Spleen (tissue), 11 donors: Measurements from ENCODE around the gene SPATC1L. TPM values are rescaled to one million over a fixed set of nuclear protein-coding genes. Genes with fewer than 3 reads are reported as not detected.

Experiments
- DNase-seq: peaks from one replicate; pipeline ENCODE4 v3.0.0-alpha.2; 2020
- H3K27ac ChIP-seq, 8 donors: fragments of 200-600 bp; sonication (generic) in 7 of 8; 1 replicate in 4 of 8; 2 replicates in 4 of 8; pipeline versions ENCODE4 v1.5.0 to v1.8.0; 2016 to 2021; ENCODE audit warnings: inconsistent platforms in 4 of 8, mild to moderate bottlenecking in 4 of 8, moderate library complexity in 1 of 8
- H3K27me3 ChIP-seq, 7 donors: fragments of 200-600 bp; sonication (generic) in 6 of 7; replicated peaks in 1 of 7; 1 replicate in 4 of 7; 2 replicates in 3 of 7; pipeline versions ENCODE4 v1.5.0 to v1.8.0; 2016 to 2021; ENCODE audit warnings: inconsistent platforms in 3 of 7, mild to moderate bottlenecking in 1 of 7
- H3K36me3 ChIP-seq, 6 donors: fragments of 200-600 bp; sonication (generic) in 5 of 6; 1 replicate in 4 of 6; 2 replicates in 2 of 6; pipeline versions ENCODE4 v1.5.0 to v1.8.0; 2016 to 2021; ENCODE audit warnings: inconsistent platforms in 2 of 6
- H3K4me1 ChIP-seq, 6 donors: fragments of 200-600 bp; sonication (generic) in 5 of 6; 1 replicate in 3 of 6; 2 replicates in 3 of 6; pipeline versions ENCODE4 v1.5.0 to v1.8.0; 2016 to 2021; ENCODE audit warnings: inconsistent platforms in 3 of 6
- H3K4me3 ChIP-seq, 8 donors: fragments of 200-600 bp; sonication (generic) in 7 of 8; 1 replicate in 4 of 8; 2 replicates in 4 of 8; pipeline versions ENCODE4 v1.5.0 to v1.8.0; 2016 to 2021; ENCODE audit warnings: inconsistent platforms in 4 of 8, mild to moderate bottlenecking in 4 of 8, moderate library complexity in 2 of 8
- H3K9me3 ChIP-seq, 8 donors: fragments of 200-600 bp; sonication (generic) in 7 of 8; 1 replicate in 4 of 8; 2 replicates in 4 of 8; pipeline versions ENCODE4 v1.5.0 to v1.8.0; 2016 to 2021; ENCODE audit warnings: inconsistent platforms in 4 of 8
- POLR2A ChIP-seq, 3 donors: fragments of 450-650 bp; IDR thresholded peaks; one replicate each; pipeline ENCODE4 v1.5.1; 2017; ENCODE audit warnings: antibody characterized with exemption in 3 of 3, mild to moderate bottlenecking in 1 of 3
- POLR2AphosphoS5 ChIP-seq, 3 donors: sonication (generic); formaldehyde crosslinking; IDR thresholded peaks; one replicate each; pipeline ENCODE4 v1.5.1; 2017; ENCODE audit warnings: antibody characterized with exemption in 3 of 3
- WGBS, 5 donors: extraction: QIAGEN DNeasy Blood & Tissue Kit in 3 of 5; methylation state at CpG; one replicate each; pipeline versions ENCODE4 v1.1.5 to v1.1.7; 2013 to 2018; 5-methylcytosine and 5-hydroxymethylcytosine counted together
- intact Hi-C: fragments of 100-400 bp; cut with DNase I; formaldehyde crosslinking; loops from one replicate; pipeline ENCODE4 v1.15.0; 2023; ENCODE audit warnings: low total_unique reads
- polyA plus RNA-seq, 3 donors: library from polyadenylated mRNA; stranded (reverse); fragments of 200-250 nt; gene quantifications; one replicate each; pipeline ENCODE4 v1.2.1, GENCODE V29; 2013
- total RNA-seq, 7 donors: library from RNA; depleted of rRNA in 3 of 7; stranded (reverse); fragments of >200 nt in 3 of 7; fragmentation: NEBNext Ultra II Directional in 4 of 7; extraction: Animal tissue kit (Norgen Biotek cat#: 25700) in 4 of 7; gene quantifications; one replicate each; pipeline versions ENCODE4 v1.1.0 to v1.2.1, GENCODE V29; 2016 to 2021
- TF ChIP-seq, protein P1 (sequence below), 11 experiments: fragments of 200-600 bp in 7 of 11; fragments of 450-650 bp in 4 of 11; sonication (generic) in 4 of 11; IDR thresholded peaks in 8 of 11; conservative IDR thresholded peaks in 3 of 11; 1 replicate in 7 of 11; 2 replicates in 4 of 11; pipeline versions ENCODE4 v1.4.0 to v1.8.0; 2016 to 2021; ENCODE audit warnings: antibody characterized with exemption in 11 of 11, inconsistent platforms in 4 of 11, mild to moderate bottlenecking in 1 of 11
- donor health status: healthy with polysubstance abuse.
- donor health status: DM: no; HTN: no; CAD: no; lungs with moderate emphysema.
- donor health status: DM: no; HTN: no; CAD: no.
- donor health status: Bipolar disorder and iron deficiency.
- donor health status: healthy.
- donor health status: DM: no; HTN: no; CAD: no.
- donor health status: DM: yes; HTN: yes; CAD: no.

The SPATC1L gene
- total and polyA plus RNA-seq, 10 donors: 4.4 to 13.4 (median 9.8) TPM

DNA sequence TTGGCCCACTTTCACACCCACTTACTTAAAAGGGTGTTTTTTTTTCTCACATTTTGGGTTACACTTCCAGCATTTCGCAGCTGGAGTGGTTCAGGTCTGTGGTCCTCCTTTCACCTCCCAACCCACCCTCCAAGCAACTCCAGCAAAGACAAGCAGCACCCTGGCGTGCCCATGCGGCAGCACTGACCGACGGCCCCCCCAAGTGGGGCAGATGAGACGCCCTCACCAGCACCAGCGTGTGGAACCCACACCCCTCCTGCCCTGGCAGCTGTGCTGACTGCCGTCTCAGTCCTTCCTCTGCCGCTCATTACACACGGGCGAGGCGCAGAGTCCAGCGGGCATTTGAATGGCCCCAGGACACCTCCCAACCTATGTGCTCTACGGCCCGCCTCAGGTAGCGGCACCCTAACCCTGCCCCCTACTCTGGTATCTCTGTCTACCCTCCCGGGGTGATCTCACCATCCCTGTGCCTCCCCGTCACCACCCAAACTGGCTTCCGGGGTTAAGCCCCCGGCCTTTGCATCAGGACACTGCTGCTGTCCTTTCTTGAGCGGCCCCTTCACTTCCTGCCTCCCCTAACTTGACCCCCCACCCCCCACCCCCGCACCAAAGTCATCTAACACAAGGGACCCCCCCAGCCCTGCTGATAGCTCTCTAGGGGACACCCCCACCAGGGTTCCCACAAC is 33.4 kb upstream of the SPATC1L start:
- intact Hi-C loops: no loop called here
- no peaks in the 10 kb centered on the region for H3K27me3 ChIP-seq
- peaks cover 0 to 96% (median 42%) of the 10 kb centered on the region in 6 donors for H3K36me3 ChIP-seq
- peak; percentile 72 for DNase-seq
- TF ChIP-seq, protein P1, sequence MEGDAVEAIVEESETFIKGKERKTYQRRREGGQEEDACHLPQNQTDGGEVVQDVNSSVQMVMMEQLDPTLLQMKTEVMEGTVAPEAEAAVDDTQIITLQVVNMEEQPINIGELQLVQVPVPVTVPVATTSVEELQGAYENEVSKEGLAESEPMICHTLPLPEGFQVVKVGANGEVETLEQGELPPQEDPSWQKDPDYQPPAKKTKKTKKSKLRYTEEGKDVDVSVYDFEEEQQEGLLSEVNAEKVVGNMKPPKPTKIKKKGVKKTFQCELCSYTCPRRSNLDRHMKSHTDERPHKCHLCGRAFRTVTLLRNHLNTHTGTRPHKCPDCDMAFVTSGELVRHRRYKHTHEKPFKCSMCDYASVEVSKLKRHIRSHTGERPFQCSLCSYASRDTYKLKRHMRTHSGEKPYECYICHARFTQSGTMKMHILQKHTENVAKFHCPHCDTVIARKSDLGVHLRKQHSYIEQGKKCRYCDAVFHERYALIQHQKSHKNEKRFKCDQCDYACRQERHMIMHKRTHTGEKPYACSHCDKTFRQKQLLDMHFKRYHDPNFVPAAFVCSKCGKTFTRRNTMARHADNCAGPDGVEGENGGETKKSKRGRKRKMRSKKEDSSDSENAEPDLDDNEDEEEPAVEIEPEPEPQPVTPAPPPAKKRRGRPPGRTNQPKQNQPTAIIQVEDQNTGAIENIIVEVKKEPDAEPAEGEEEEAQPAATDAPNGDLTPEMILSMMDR (IDR thresholded peaks at IDR 0.05 in 8 of 11, conservative IDR thresholded peaks at IDR 0.05 in 3 of 11): no peak
- TF ChIP-seq POLR2AphosphoS5 (IDR thresholded peaks at IDR 0.05): no peak
- no peak for TF ChIP-seq POLR2A (IDR thresholded peaks at IDR 0.05)
- no peak overlapping the region for H3K4me3 ChIP-seq
- no peak overlapping the region for H3K27ac ChIP-seq
- 92 to 97% (median 94%) methylated on average over 21 to 22 of the region's 22 CpGs for WGBS, 5 donors
- H3K9me3 ChIP-seq: no peaks in the 10 kb centered on the region
- H3K4me1 ChIP-seq: no peaks in the 10 kb centered on the region

DNA sequence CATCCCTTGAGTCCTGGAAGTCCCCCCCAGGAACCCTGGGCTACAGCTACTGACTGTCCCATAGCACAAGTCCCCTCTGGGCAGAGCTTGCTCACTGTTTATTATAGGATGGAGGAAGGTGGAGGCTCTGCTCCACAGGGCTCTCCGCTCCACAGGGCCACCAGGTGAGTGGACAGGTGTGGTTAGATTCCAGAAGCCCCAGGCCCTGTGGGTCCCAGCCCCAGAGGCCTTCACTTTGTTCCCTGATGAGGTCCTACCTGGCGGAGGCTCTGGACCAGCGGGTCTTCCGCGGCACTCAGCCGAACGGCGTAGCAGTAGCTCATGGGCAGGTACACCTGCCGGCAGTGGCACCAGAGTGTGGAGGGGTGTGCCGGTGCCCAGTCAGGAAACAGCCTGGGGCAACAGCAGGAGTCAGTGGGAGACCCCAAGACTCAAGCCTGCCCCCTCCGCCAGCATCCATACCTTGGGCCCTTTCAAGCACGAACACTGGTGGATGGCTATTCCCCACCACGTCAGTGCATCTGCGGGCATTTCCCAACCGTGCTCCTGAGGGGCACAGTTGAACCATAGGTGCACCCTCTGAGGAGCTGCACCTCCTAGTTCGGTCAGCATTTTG is 32.0 kb upstream of the SPATC1L start:
- WGBS, 5 donors: 90 to 99% (median 94%) methylated on average over 9 to 16 of the region's 16 CpGs

DNA sequence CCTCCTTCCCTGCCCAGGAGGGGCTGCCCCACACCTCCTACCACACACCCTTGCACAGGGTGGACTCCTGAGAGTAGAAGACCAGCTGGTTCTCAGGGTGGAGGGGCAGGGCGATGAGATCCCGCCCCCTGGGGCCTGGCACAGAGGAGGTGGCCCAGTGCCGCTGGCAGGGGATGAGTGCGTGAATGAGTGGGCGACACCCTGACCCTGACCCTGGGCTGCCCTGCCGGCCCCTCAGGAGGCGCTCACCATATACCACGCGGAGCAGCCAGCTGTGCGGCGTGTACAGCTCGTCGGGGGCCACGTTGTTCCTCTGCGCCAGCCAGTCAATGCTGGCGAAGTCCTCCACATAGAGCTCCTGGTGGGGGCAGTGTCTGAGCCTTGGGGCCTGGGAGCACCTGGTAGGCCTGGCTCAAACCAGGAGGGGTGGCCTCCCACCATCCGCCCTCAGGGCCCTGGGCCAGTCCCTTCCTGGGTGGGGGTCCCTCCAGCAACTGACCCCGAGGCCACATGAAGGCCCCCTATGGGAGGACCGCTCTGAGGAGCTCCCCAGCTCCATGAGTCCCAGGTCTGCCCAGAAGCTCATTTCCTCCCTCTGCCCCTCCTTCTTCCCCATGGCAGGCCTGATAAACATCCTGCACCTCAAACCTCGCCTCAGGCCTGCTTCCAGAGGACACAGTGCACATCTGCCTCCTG is 31.3 kb upstream of the SPATC1L start:
- Histone ChIP-seq H3K4me3 (no peak overlapping the region), H3K4me1 (no peaks in the 10 kb centered on the region), H3K9me3 (no peaks in the 10 kb centered on the region), H3K36me3 (peaks cover 0 to 96% (median 28%) of the 10 kb centered on the region in 6 donors), H3K27me3 (no peaks in the 10 kb centered on the region), H3K27ac (no peak overlapping the region)
- intact Hi-C loops: no loop called here
- WGBS, 5 donors: 87 to 90% (median 89%) methylated on average over 10 to 20 of the region's 20 CpGs
- TF ChIP-seq, protein P1 (IDR thresholded peaks at IDR 0.05 in 8 of 11, conservative IDR thresholded peaks at IDR 0.05 in 3 of 11): no peak
- TF ChIP-seq POLR2AphosphoS5 (IDR thresholded peaks at IDR 0.05) (no peak), POLR2A (IDR thresholded peaks at IDR 0.05) (no peak)
- peak; percentile 57 for DNase-seq

More for the DNA sequence above, 32.0 kb upstream of the SPATC1L start:
- H3K4me3 ChIP-seq: no peak overlapping the region
- TF ChIP-seq POLR2A (IDR thresholded peaks at IDR 0.05) (no peak), POLR2AphosphoS5 (IDR thresholded peaks at IDR 0.05) (no peak)
- TF ChIP-seq, protein P1 (IDR thresholded peaks at IDR 0.05 in 8 of 11, conservative IDR thresholded peaks at IDR 0.05 in 3 of 11): no peak
- H3K36me3 ChIP-seq: peaks cover 0 to 96% (median 30%) of the 10 kb centered on the region in 6 donors
- H3K9me3 ChIP-seq: no peaks in the 10 kb centered on the region
- intact Hi-C loops: no loop called here
- H3K27me3 ChIP-seq: no peaks in the 10 kb centered on the region
- no peak overlapping the region for H3K27ac ChIP-seq
- DNase-seq: peak; percentile 62
- no peaks in the 10 kb centered on the region for H3K4me1 ChIP-seq
